ENCODE data around the gene CCR7.

DNA sequence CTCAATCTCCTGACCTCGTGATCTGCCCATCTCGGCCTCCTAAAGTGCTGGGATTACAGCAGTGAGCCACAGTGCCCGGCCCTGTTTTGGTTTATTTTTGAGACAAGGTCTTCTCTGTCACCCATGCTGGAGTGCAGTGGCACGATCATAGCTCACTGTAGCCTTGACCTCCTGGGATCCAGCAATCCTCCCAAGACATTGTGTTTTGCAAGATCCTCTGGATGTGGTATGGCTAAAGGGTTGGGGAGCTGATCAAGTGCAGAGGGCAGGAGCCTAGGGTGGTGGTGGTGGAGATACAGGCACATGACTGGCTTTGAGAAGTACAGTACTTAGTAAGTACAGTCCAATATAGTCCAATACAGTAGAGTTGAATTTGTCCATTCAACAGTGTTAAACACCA lies 47.3 kb downstream of the CCR7 start:
- TF ChIP-seq CTCF (IDR thresholded peaks at IDR 0.05; ENCODE audit: insufficient read depth, low read depth, low read length), result no peak
- no peak for TF ChIP-seq EZH2 (IDR thresholded peaks at IDR 0.05; ENCODE audit: insufficient read depth, low read length)

All from astrocyte (in vitro differentiated cells and primary cell).